Mesendoderm (in vitro differentiated cells): ENCODE data around the gene GSKIP.

Experiments used
- DNase-seq: peaks from one replicate; pipeline ENCODE4 v3.0.0; 2013
- H2AK5ac ChIP-seq: 2 replicates; pipeline ENCODE4 v1.6.1; 2013; ENCODE audit warnings: low read length, inconsistent platforms
- H2BK120ac ChIP-seq: 2 replicates; pipeline ENCODE4 v1.6.1; 2013; ENCODE audit warnings: low read depth, mild to moderate bottlenecking, low read length, moderate library complexity, mixed read lengths
- H2BK15ac ChIP-seq: replicated peaks from 2 replicates; pipeline ENCODE4 v1.6.1; 2013; ENCODE audit warnings: low read depth, mild to moderate bottlenecking, moderate library complexity
- H2BK5ac ChIP-seq: 2 replicates; pipeline ENCODE4 v1.6.1; 2013; ENCODE audit warnings: low read length, inconsistent platforms
- H3K18ac ChIP-seq: 2 replicates; pipeline ENCODE4 v1.6.1; 2013; ENCODE audit warnings: mild to moderate bottlenecking, low read length, mixed read lengths
- H3K23ac ChIP-seq: one replicate; pipeline ENCODE4 v1.6.1; 2013; ENCODE audit warnings: low read length
- H3K27ac ChIP-seq: 2 replicates; pipeline ENCODE4 v1.5.1; 2013; ENCODE audit warnings: low read depth, mild to moderate bottlenecking, inconsistent platforms, low read length, moderate library complexity
- H3K27me3 ChIP-seq: 2 replicates; pipeline ENCODE4 v1.6.1; 2013; ENCODE audit warnings: low read length, control low read depth, mild to moderate bottlenecking, inconsistent platforms; ENCODE audit not compliant: insufficient read depth, poor library complexity
- H3K36me3 ChIP-seq: 2 replicates; pipeline ENCODE4 v1.6.1; 2013; ENCODE audit warnings: low read length, inconsistent platforms; ENCODE audit not compliant: control insufficient read depth, insufficient read depth
- H3K4ac ChIP-seq: one replicate; pipeline ENCODE4 v1.6.1; 2013; ENCODE audit warnings: low read depth, mild to moderate bottlenecking, low read length, moderate library complexity
- H3K4me1 ChIP-seq: 2 replicates; pipeline ENCODE4 v1.6.1; 2013; ENCODE audit warnings: low read depth, low read length, inconsistent platforms; ENCODE audit not compliant: control insufficient read depth
- H3K4me2 ChIP-seq: 2 replicates; pipeline ENCODE4 v1.6.1; 2013; ENCODE audit warnings: low read length
- H3K4me3 ChIP-seq: 2 replicates; pipeline ENCODE4 v1.5.1; 2013; ENCODE audit warnings: mild to moderate bottlenecking, low read length
- H3K56ac ChIP-seq: one replicate; pipeline ENCODE4 v1.6.1; 2013; ENCODE audit warnings: low read length
- H3K79me1 ChIP-seq: 2 replicates; pipeline ENCODE4 v1.6.1; 2013; ENCODE audit warnings: low read length, inconsistent platforms
- H3K79me2 ChIP-seq: 2 replicates; pipeline ENCODE4 v1.6.1; 2013; ENCODE audit warnings: mild to moderate bottlenecking, low read length; ENCODE audit not compliant: control insufficient read depth, insufficient read depth
- H3K9ac ChIP-seq: 2 replicates; pipeline ENCODE4 v1.6.1; 2013; ENCODE audit warnings: low read length, inconsistent platforms
- H4K5ac ChIP-seq: one replicate; pipeline ENCODE4 v1.6.1; 2013; ENCODE audit warnings: low read length
- H4K8ac ChIP-seq: one replicate; pipeline ENCODE4 v1.6.1; 2013; ENCODE audit warnings: low read depth, mild to moderate bottlenecking, control low read depth, low read length, moderate library complexity
- WGBS: extraction: QIAGEN DNeasy Blood & Tissue Kit; methylation state at CpG from one replicate; pipeline ENCODE4 v1.1.7; 2013; ENCODE audit warnings: low lambda C conversion rate, missing lambda C conversion rate; ENCODE audit not compliant: insufficient coverage; ENCODE audit errors: extremely low coverage; 5-methylcytosine and 5-hydroxymethylcytosine counted together

Gene GSKIP

DNA sequence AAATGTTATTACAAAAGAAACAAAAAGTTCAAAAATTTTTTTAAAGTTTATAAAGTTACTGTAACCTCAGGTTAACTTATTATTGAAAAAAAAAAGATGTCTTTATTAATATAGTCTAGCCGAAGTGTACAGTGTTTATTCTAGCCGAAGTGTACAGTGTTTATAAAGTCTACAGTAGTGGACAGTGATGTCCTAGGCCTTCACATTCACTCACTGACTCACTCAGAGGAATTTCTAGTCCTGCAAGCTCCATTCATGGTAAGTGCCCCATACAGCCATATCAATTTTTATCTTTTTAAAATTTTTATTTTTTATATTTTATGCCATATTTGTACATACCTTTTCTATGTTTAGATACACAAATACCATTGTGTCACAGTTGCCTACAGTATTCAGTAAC, 10.6 kb upstream of the GSKIP start:
- H3K27ac ChIP-seq: no peak overlapping the region
- peaks cover 2% of the 10 kb centered on the region for H3K79me2 ChIP-seq
- H3K4ac ChIP-seq: no peak overlapping the region
- no peak overlapping the region for H3K23ac ChIP-seq
- no peak overlapping the region for H4K5ac ChIP-seq
- H3K18ac ChIP-seq: no peak overlapping the region
- H3K36me3 ChIP-seq: no peaks in the 10 kb centered on the region
- no peak overlapping the region for H3K56ac ChIP-seq
- H2BK120ac ChIP-seq: no peak overlapping the region
- H2AK5ac ChIP-seq: no peak overlapping the region
- no peak overlapping the region for H4K8ac ChIP-seq
- peaks cover 3% of the 10 kb centered on the region for H3K4me1 ChIP-seq
- H3K4me3 ChIP-seq: no peak overlapping the region
- no peaks in the 10 kb centered on the region for H3K27me3 ChIP-seq
- peaks cover 6% of the 10 kb centered on the region for H3K79me1 ChIP-seq
- no peak overlapping the region for H3K9ac ChIP-seq
- no peak for DNase-seq
- no CpG with 5 or more reads among the region's 2 CpGs for WGBS
- no peak overlapping the region for H2BK15ac ChIP-seq
- H3K4me2 ChIP-seq: no peak overlapping the region
- H2BK5ac ChIP-seq: no peak overlapping the region

DNA sequence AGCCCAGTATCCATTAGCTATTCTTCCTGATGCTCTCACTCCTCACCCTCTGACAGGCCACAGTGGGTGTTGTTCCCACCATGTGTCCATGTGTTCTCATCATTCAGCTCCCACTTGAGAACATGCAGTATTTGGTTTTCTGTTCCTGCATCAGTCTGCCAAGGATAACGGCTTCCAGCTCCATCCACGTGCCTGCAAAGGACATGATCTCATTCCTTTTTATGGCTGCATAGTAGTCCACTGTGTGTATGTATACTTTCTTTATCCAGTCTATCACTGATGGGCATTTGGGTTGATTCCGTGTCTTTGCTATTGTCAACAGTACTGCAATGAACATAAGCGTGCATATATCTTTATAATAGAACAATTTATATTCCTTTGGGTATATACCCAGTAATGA, 9.1 kb upstream of the GSKIP start:
- Histone ChIP-seq H3K18ac (no peak overlapping the region), H2AK5ac (no peak overlapping the region), H4K8ac (no peak overlapping the region), H3K4me2 (no peak overlapping the region), H4K5ac (no peak overlapping the region), H2BK15ac (no peak overlapping the region), H3K79me2 (peaks cover 2% of the 10 kb centered on the region), H3K23ac (no peak overlapping the region), H2BK5ac (no peak overlapping the region), H3K9ac (no peak overlapping the region), H3K56ac (no peak overlapping the region), H3K4me1 (peaks cover 3% of the 10 kb centered on the region), H2BK120ac (no peak overlapping the region), H3K4ac (no peak overlapping the region), H3K27ac (no peak overlapping the region), H3K27me3 (no peaks in the 10 kb centered on the region), H3K79me1 (peaks cover 6% of the 10 kb centered on the region), H3K36me3 (no peaks in the 10 kb centered on the region), H3K4me3 (no peak overlapping the region)
- DNase-seq: no peak
- no CpG with 5 or more reads among the region's 4 CpGs for WGBS

DNA sequence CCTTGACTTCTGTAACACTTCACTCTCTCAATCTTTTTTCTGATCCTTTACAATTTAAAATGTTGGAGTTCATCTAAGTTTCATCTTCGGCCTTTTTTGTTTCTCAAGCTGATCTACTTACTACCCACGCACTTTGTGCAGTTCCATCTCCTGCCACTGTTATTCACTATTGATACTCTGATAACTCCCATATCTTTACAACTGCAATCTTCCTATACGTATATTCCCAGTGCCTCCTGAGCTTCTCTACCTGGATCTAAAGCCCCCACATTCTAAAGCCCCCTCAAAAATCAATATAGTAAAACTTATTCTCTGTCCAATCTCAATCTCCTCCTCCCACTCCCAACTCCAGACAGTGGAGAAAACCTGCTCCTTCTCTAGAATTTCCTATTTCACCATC, 6.1 kb upstream of the GSKIP start:
- no peak overlapping the region for H3K23ac ChIP-seq

DNA sequence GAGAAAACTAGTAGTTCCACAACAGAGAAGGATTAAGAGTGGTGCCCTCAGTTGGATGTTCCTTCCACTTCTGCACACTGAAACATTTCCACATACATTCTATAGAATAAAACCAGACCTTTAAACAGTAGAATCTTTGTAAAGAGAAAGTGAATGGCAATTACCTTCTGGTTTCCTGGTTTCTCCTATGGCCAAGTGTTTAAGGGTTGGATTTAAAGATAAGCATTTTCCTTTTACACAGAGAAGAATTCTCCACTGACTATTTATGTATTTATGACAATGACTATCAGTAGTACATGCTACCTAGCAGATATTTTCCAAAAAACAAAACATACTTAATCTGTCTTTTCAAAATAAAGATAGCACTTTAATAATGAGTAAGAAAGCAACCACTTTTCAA, 3.4 kb upstream of the GSKIP start:
- H3K23ac ChIP-seq: no peak overlapping the region
- H3K79me1 ChIP-seq: peaks cover 6% of the 10 kb centered on the region
- no peak overlapping the region for H2BK5ac ChIP-seq
- H3K27ac ChIP-seq: no peak overlapping the region
- no peak for DNase-seq
- no peak overlapping the region for H2BK15ac ChIP-seq
- H3K36me3 ChIP-seq: no peaks in the 10 kb centered on the region
- peaks cover 5% of the 10 kb centered on the region for H3K4me1 ChIP-seq
- no peak overlapping the region for H3K56ac ChIP-seq
- no peak overlapping the region for H4K5ac ChIP-seq
- H3K4me2 ChIP-seq: no peak overlapping the region
- H2BK120ac ChIP-seq: no peak overlapping the region
- H2AK5ac ChIP-seq: no peak overlapping the region
- no peak overlapping the region for H3K9ac ChIP-seq
- H4K8ac ChIP-seq: no peak overlapping the region
- H3K27me3 ChIP-seq: no peaks in the 10 kb centered on the region
- H3K4ac ChIP-seq: no peak overlapping the region
- no peak overlapping the region for H3K18ac ChIP-seq
- no peak overlapping the region for H3K4me3 ChIP-seq
- peaks cover 17% of the 10 kb centered on the region for H3K79me2 ChIP-seq

More for the DNA sequence above, 6.1 kb upstream of the GSKIP start:
- H4K8ac ChIP-seq: no peak overlapping the region
- no peak overlapping the region for H4K5ac ChIP-seq
- H2BK120ac ChIP-seq: no peak overlapping the region
- peaks cover 5% of the 10 kb centered on the region for H3K4me1 ChIP-seq
- no peak overlapping the region for H3K4ac ChIP-seq
- WGBS: no CpG with 5 or more reads among the region's 3 CpGs
- no peak overlapping the region for H3K4me3 ChIP-seq
- no peak overlapping the region for H2AK5ac ChIP-seq
- peaks cover 9% of the 10 kb centered on the region for H3K79me1 ChIP-seq
- no peak overlapping the region for H3K9ac ChIP-seq
- DNase-seq: no peak
- no peak overlapping the region for H3K18ac ChIP-seq
- H3K56ac ChIP-seq: no peak overlapping the region
- H3K4me2 ChIP-seq: no peak overlapping the region
- H3K36me3 ChIP-seq: no peaks in the 10 kb centered on the region
- H3K27ac ChIP-seq: no peak overlapping the region
- no peak overlapping the region for H2BK15ac ChIP-seq
- no peaks in the 10 kb centered on the region for H3K27me3 ChIP-seq
- H3K79me2 ChIP-seq: peaks cover 9% of the 10 kb centered on the region
- H2BK5ac ChIP-seq: no peak overlapping the region

DNA sequence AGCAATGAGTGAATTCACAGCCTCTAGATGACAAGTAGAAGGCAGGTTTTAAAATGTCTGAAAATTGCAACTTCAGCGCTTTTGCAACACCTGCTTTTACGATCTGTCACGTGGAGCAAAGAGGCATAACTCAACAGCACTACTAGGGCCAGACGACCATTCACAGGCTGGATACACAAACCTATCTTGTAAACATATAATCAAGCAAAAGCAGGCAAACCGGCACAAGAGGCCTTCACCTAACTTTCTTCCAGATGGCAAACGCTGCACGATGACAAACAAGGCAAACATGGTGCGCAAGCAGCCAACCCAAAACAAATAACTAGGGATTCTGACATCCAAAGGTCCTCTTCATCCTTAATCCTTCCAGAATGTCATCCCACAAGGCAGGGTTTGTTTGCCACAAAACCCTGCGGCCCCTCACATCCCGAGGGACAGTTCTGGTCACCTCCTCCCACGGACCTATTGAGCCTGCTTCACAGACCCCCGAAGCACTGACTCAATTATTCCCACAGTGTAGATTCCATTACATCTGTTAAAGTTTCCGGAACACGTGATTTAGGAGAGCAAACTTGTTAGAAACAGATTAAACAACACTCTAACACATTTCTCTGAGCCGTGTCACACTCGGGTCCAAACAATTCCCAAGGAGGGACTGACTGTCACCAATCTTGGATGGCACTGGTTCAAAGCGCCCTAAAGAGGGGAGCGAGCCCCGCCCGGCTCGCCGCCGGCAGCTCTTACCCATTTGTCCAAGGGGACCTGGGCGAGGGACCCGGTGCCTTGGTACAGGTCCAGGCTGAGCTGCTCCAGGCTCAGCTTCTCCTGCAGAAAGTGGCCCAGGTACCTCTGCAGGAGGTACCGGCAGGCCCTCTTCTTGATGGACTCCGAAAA, 1.0 kb upstream of the GSKIP start:
- H3K27me3 ChIP-seq: no peaks in the 10 kb centered on the region
- DNase-seq: peak; percentile 61
- WGBS: no CpG with 5 or more reads among the region's 27 CpGs
- no peak overlapping the region for H4K5ac ChIP-seq
- peak overlapping the region; percentile 88 for H3K4me2 ChIP-seq
- no peak overlapping the region for H4K8ac ChIP-seq
- peak overlapping the region; percentile 76 for H3K9ac ChIP-seq
- H3K4me3 ChIP-seq: peak overlapping the region; percentile 60
- no peaks in the 10 kb centered on the region for H3K36me3 ChIP-seq
- H3K23ac ChIP-seq: peak overlapping the region; percentile 26
- no peak overlapping the region for H2AK5ac ChIP-seq
- H3K56ac ChIP-seq: peak overlapping the region; percentile 93
- H3K4ac ChIP-seq: peak overlapping the region; percentile 88
- H2BK15ac ChIP-seq: no peak overlapping the region
- H3K18ac ChIP-seq: peak overlapping the region; percentile 75
- H3K79me2 ChIP-seq: peaks cover 26% of the 10 kb centered on the region
- H3K4me1 ChIP-seq: peaks cover 5% of the 10 kb centered on the region
- peak overlapping the region; percentile 60 for H3K27ac ChIP-seq
- H2BK5ac ChIP-seq: no peak overlapping the region
- peaks cover 10% of the 10 kb centered on the region for H3K79me1 ChIP-seq
- H2BK120ac ChIP-seq: no peak overlapping the region
